ENCODE measurements around the gene RUNX2.
A peak's percentile ranks its signal among the peaks of the same experiment; 100 is the strongest.
"Not testable (repeated sequence)": the region's sequence is repeated elsewhere in the genome, so short reads cannot be mapped to it uniquely, and the experiment has no call there.

RUNX2 gene

DNA sequence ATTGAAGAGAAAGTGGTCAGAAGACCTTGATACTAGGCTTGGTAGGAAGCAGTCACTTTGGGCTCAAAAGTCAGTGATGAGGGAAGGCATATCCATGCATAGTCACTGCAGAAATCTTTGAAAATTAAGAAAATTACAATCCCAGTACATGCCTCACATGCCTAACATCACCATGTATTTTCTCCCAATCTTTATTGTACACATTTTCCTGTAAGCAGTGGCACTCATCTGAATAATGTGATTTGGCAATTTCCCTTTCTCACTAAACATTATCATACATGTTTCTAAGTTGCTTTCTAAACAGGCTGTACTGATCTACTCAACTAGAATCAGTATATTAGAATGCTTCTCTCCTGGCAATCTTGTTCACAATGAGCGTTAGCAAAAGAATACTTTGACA is 330.3 kb downstream of the RUNX2 start:
- no peak for DNase-seq

DNA sequence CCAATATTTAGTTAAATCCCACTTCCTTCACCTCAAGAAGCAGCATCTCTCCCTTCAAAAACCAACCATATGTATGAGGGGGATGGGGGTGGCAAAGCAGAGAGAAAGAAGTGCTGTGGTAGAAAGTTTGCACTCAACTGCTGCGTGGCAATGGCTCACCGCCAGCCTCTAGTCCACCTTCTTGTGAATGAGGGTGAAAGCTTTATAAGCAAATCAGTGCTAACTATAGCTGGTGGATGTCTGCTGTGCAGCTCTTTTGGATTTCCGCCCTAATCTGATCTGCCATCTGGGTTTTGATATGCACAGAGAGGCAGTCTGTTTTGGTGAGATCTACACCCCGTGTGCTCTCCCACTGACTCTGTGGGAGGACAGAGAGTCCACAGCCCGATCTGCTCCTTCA is 330.8 kb downstream of the RUNX2 start:
- no peak for DNase-seq

- no peak for DNase-seq
These were observed 333.5 kb downstream of the RUNX2 start for GRCh38 chr6:45661661-45662060.

- peak; percentile 65 for DNase-seq
These were observed 335.4 kb downstream of the RUNX2 start for GRCh38 chr6:45663251-45664221.

GRCh38 chr6:45664707-45665106 is 336.6 kb downstream of the RUNX2 start:
- no peak for DNase-seq

- peak; percentile 29 for DNase-seq
These were observed 337.7 kb downstream of the RUNX2 start for GRCh38 chr6:45665859-45666258.

- DNase-seq, result peak; percentile 80
These were observed 338.7 kb downstream of the RUNX2 start for GRCh38 chr6:45666846-45667245.

- no peak for DNase-seq
These were observed 339.2 kb downstream of the RUNX2 start for GRCh38 chr6:45667300-45667699.

DNA sequence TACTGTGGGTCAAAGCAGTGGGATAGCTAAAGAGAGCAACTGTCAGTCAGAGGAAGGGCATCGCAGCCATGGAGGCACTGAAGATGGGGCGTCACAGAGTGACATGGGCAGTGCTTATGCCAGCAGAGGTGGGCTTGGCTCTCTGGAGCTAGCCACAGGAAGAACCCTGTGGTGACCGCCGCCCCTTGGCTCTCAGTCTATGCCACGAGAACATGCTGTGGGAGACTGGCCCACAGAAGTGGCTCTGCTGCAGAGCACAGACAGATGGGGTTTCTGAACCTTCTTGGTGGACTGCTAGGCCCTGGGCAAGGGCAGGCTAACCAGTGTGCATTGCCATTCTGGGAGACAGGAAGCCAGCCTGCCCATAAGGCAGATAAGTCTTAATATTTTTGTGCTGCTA is 339.6 kb downstream of the RUNX2 start:
- no peak for DNase-seq

- no peak for DNase-seq
These were observed 340.6 kb downstream of the RUNX2 start for GRCh38 chr6:45668705-45669104.

- not testable (repeated sequence) for DNase-seq
These were observed 345.0 kb downstream of the RUNX2 start for GRCh38 chr6:45673167-45673566.

GRCh38 chr6:45675166-45675565 is 347.0 kb downstream of the RUNX2 start:
- DNase-seq, result not testable (repeated sequence)

- no peak for DNase-seq
These were observed 347.5 kb downstream of the RUNX2 start for GRCh38 chr6:45675634-45676033.

DNA sequence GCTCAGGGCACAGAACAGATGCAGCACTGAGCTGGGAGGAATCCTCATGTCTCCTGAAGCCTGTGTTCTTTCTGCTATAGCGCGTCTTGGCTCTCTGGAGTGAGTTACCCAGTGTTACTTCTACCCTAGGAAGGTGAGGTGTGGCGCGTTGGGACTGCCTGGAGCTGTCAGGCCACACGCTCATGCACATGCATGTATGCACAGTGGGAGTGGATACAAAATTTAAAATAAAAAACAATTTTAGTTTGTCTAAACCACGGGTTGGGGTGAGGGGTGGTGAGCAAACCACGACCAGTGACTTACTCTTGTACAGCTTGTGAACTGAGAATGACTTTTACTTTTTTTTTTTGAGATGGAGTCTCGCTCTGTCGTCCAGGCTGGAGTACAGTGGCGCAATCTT is 348.2 kb downstream of the RUNX2 start:
- no peak for DNase-seq

- DNase-seq, result peak; percentile 93
These were observed 349.5 kb downstream of the RUNX2 start for GRCh38 chr6:45677381-45678284.

DNA sequence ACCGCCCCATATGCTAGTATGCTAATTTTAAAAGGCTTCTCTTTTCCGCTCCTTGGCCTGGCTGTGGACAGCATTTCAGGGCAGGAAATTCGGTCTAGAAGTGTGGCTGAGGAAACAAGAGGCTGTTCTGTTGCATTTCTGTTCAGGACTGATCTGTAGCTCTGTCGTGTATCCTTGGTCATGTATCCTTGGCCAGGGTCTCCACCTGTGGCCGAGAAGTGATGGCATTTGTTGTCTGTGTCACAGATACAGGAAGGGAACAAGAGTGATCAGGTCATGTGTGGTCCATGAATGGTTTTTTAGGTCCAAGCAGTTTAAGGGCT is 350.1 kb downstream of the RUNX2 start:
- DNase-seq, result no peak

DNA sequence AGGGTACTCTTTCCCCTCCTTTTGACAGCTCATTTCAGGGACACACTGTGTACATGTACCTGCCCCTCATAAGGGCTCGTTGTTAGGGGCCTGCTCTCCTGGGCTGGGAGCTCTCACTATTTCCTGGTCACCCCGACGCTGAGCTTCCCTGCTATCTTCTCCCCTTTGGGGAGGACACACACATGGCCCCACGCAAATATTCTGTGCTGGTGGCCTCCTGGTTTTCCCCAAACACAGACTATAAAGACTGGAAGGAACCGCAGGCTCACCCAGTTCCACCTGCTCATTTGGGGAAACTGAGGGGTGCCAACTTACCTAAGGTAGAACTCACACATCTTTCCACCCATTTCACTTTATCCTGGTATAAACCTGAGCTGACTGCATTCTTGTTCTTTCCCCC is 351.0 kb downstream of the RUNX2 start:
- no peak for DNase-seq

- peak; percentile 25 for DNase-seq
These were observed 351.5 kb downstream of the RUNX2 start for GRCh38 chr6:45679631-45680030.

DNA sequence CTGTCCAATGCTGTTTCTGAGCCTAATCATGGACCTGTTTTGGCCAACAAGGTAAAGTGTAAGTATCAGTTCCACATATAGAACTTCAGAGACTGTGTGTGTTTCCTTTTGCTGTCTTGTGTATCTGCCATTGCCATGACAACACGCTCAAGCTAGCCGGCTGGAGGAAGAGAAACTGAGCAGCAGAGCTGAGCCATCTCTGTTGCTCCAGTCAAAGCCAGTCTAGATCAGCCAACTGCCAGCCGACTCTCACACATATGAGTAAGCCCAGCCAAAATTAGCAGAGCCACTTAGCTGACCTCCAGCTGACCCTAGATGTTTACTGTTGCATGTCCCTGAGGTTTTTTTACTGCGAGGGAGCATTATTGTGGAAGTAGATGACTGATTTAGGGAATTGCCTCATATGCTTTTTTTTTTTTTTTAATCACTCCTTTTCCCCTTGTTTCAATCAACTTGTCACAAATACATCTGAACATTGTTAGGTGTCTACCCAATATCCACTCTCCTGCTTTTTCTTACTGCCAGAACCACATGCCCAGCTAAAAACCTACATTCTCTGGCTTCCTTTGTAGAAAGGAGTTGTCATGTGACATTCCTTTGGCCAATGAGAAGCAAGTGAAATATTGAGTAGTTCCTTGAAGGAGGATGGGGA is 353.9 kb downstream of the RUNX2 start:
- DNase-seq, result peak; percentile 100

- no peak for DNase-seq
These were observed 356.3 kb downstream of the RUNX2 start for GRCh38 chr6:45684476-45684875.

DNA sequence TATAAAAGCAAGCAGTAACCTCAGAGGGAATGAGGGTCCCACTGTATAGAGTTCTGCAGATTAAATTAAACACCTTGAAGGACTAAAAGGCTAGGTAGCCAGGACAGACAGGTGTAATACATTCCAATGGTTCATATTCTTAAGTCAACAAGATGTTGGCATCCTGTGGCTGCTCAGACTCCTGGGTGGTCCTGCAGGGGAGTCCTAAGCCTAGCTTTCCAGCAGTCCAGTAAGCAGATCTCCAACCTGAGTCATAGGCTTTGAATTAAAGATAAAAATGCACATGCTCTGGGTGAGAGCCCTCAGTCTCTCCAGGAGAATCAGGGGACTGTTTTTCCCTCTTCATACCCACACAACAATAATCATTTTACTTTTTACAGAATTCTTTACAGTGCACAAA is 356.9 kb downstream of the RUNX2 start:
- DNase-seq, result no peak

- DNase-seq, result no peak
These were observed 358.9 kb downstream of the RUNX2 start for GRCh38 chr6:45686841-45687569.

DNA sequence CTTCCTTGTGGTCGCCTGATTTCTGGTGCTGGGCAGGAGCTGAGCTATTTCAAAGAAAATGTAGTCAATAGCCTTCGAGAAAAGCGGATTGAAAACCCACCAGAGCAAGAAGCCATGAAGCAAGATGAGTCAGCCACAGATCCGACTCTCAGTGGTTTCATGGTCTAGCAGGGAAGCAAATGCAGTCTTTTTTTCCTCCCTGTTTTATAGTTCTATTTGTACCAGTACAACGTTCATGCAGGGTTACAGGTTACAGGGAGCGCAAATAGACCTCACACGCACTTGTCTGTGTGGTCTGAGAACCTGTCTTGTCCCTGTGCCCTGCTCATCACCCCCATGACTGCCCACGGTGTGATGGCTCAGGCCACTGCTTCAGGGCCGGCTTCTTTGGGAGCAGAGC is 359.4 kb downstream of the RUNX2 start:
- peak; percentile 70 for DNase-seq
